Colon (tissue), 2 donors: Measurements from ENCODE around the gene NOL4L.
"Not testable (repeated sequence)": the region's sequence is repeated elsewhere in the genome, so short reads cannot be mapped to it uniquely, and the experiment has no call there.

Experiments
- FAIRE-seq: peaks from 2 replicates; lab custom pipeline; 2012; peaks lifted over from hg19 to GRCh38; lab: Jason Lieb, UNC
- donor health status: control.
- donor health status: control.

Gene NOL4L

DNA sequence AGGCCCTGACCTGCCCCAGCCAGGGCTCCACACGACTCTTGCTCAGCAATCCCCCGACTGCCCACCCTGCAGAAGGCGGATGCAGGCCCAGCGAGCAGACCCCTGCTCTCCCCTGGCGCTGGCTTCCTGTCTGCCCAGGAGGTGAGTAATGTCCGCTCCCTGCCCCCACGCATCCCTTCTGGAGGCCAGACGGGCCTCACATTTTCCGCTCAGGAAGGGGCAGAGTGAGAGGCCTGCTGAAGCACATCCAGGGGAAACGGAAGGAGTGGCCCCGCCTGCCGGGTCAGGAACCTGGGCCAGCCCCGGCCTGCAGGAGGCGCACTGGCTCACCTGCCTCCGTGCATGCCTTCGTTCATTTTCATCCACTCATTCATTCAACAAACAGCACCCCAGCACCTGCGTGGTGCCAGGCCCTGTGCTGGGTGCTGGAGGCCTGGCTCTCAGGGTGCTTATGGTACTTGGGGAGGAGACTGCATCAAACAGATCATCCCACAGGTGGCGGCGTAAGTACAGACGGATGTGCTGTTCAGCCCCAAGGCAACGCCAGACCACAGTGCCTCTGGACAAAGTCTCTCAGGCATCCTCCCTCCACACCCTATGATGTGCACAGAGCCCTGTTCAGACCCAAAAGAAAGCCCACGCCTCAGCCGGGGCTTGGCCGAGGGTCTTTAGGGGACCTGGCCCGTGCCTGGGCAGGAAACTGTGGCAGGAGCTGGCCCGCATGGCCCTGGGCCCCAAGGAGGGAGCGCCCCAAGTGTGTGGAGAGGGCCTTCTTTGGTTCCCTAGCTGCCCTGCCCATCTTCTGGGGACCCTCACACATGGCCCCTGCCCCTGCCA is 114.9 kb downstream of the NOL4L start:
- no peak for FAIRE-seq

DNA sequence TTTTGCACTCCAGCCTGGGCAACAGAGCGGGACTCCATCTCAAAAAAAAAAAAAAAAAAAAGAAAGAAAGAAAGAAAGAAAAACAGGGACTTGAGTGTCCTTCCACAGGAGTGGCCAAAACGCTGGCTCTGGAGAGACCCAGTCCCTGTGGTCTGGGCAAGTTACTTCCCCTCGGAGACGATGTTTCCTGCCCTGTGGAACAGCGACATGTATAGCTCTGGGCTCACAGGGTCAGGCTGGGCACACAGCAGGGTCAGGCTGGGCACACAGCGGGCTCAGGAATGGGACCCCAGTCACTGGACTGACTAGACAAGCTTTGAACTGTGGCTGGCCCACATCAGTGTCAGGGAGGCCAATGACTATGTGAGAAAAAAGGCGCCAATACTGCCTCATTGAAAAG is 116.3 kb downstream of the NOL4L start:
- FAIRE-seq: no peak

DNA sequence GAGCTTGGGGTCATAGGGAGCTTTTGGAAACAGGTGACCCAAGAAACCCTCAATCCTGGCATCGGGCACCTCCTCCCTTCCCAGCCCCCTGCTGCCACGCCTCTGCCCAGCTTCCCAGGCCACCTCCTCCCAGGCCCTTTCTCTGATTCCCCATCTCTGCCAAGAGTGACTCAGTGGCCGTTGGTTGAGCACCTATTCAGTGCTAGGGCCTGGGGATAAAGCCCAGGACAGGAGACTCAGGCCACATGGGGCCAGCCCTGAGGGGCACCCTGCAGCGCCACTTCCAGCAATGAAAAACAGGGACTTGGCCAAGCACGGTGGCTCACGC is 116.9 kb downstream of the NOL4L start:
- FAIRE-seq: no peak

DNA sequence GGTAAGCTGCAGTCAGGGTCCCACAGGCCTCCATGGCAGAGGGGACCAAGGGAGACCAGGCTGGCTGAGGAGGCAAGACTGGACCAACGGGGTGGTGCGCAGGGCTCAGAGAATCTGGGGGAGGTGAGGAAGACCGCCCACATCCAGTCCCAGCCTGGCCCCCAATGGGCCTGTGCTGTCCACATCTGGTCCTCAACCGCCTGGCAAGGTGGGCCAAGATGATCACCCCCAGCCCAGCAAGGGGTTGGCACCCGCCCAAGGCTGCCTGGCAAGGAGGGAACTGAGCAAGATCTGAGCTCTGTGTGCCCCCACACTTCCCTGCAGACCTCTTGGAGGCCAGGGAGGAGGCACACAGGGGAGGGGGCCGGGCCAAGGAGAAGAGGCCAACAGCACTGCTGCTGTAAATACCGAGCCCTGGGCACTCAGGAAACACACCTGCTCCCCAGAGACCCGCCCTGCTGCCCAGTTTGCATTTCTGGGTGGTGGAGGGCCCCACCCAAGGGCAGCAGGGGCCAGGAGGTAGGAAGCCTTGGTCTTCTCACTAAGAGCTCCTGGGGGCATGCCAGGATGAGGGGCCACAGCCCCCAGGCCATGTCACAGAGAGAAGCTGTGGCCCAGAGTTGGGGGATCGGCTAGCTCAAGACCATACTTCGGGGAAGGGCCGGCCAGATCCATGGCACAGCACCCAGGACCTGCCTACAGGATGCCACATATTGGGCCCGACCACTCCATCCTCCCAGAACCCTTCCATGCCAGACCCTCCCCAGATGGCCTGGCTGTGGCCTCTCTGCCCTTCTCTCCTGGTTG is 117.4 kb downstream of the NOL4L start:
- FAIRE-seq: no peak

DNA sequence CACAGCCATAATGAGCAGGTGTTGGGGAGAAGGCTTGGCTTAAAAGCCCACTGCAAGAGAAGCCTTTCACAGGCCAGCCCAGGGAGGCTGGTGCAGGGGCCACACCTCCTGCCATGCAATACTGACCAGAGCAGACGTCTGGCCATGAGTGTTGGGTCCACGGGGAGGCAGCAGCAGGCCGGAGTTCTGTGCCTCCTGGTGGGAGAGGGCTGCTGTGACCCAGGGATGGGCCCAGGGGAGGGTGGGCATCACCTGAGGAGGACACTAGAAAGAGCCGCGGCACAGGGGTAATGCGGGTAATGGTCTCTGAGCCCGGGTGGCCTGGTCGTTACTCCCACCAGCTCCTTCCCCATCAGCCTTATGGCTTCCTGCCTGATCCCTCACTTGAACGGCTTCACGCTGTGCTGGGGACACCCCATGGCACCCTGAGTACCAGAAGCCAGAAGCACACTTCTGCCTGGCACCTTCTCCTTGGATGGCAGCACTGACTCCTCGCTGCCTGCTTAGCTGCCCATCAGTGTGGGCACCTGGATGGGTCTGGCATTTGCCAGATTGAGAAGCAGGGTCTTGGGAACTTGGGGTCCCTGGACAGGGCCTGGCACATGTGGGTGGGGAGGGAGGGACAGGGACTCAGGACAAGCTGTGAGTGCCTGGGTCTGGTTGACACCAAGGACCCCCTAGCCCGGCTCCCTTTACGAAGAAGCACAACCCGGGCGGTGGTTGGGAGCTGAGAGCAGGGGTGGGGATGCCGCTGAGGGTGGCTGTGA is 118.2 kb downstream of the NOL4L start:
- FAIRE-seq: no peak

DNA sequence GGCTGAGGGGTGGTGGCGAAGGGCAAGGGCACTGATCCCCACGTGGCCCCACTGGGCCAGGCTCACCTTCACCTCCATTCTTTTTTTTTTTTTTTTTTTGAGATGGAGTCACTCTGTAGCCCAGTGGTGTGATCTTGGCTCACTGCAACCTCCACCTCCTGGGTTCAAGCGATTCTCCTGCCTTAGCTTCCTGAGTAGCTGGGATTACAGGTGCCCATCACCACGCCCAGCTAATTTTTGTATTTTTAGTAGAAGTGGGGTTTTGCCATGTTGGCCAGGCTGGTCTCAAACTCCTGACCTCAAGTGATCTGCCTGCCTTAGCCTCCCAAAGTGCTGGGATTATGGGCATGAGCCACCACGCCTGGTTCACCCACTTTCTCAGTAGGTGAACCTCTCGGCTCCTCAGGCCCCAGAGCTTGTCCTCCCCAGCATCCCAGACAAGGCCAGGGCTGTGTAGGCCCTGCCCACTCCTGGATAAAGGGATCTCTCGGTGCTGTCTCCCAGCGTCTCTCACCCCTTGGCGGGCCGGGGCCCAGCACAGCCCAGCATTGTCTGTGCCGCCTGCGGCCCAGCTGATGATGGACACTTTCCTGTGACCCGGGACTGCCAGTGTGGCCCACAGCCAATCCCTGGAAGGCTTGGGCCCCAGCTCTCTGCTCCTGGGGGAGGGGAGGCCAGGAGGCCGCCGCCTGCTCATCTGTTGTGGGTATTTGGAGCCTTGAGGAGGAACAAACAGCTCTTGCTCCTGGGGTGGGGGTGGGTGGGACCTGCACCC is 119.0 kb downstream of the NOL4L start:
- not testable (repeated sequence) for FAIRE-seq

DNA sequence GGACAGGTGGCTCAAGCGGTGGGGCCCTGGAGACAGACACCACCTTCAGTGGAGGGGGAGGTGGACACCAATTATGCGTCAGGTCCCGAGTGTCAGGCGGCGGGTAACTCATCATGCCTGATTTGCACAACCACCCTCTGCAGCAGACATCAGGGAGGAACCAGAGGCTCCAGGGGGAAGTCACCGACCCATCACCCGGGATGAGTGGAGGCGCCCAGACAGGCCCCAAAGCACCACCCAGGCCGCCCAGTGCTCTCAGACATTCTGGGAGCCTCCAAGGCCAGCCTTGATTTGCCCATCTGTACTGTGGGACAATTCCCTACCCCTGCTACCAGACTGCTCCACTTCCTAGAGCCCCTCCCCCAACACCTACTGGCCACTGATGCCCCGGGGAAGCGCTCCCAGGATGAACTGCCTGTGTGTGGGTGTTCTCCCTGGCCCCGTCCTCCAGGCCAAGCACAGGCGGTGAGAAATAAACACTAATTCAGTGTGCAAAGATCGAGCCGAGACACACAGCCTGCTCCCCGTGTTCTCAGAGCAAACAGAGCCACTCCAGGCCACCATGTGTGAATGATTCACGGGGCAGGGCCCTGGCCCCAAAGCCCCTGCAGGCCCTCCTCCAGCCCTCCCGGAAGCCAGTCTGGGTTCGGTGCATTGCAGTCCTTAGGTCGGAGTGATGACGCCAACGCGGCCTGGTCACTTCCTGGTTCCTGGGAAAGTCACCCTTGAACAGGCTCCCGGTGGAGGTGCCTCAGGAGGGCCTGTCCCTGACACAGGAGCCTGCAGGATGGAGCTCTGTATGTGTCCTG is 119.8 kb downstream of the NOL4L start:
- no peak for FAIRE-seq

DNA sequence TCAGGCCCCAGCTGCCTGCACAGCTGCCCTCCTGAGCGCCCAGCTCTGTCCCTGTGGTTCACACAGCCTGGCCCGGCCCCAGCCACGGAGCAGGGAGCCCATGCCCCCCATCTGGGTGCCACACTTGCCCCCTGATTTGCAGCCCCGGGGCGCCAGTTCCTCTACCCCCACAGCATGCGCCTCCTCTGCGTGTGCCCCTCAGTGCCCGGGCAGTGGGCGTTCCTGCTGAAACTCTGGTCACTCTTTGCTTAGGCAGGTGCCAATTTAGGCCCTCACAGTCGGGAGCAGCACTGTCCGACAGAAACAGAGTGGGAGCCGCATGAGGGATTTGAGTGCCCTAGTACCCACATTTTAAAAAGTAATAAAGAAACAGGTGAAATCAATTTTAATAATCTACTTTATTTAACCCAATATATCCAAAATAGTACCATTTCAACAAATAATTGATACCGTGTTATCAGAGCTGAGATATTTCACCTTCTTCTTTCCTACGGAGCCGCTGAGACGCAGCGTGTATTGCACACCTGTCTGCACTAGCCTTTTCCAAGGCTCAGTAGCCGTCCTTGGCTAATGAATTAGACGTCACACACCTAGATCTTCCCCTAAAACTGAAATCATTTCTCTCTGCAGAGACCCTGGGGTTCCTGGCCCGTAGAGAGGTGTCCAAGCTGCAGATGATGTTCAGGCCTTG is 120.6 kb downstream of the NOL4L start:
- FAIRE-seq: no peak

DNA sequence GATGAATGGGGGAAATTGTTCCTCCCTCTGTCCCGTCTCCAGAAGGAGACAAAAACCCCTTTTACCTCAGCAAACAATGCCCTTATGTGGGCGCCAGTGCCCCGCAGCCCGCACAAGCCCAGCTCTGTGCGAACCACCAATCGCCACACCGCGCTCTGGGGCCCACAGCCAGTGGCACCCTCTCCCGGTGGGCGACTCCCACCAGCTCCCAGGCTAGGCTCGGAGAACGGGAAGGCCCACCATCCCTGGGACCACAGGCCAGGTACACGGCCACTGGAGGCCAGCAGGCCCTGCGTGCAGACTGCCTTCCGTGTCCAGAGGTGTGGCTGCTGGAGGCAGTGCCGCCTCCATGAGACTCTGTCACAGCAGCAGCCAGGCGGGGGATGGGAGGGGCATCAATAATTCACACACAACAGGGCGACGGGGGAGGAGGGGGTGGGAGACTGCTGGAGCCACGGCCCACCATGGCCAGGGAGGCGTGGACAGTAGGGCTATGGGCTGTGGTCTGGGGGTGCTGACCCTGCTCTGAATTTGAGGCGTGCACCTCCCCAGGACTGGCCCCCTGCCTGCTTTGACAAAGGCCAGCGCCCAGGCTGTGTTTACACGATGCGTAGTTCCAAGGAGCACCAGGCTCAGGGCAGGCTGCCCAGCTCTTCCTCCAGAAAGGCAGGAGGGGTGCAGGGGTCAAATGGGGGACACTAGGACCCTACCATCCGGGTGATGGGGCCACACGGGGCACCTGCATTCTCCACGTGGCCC is 121.3 kb downstream of the NOL4L start:
- no peak for FAIRE-seq

DNA sequence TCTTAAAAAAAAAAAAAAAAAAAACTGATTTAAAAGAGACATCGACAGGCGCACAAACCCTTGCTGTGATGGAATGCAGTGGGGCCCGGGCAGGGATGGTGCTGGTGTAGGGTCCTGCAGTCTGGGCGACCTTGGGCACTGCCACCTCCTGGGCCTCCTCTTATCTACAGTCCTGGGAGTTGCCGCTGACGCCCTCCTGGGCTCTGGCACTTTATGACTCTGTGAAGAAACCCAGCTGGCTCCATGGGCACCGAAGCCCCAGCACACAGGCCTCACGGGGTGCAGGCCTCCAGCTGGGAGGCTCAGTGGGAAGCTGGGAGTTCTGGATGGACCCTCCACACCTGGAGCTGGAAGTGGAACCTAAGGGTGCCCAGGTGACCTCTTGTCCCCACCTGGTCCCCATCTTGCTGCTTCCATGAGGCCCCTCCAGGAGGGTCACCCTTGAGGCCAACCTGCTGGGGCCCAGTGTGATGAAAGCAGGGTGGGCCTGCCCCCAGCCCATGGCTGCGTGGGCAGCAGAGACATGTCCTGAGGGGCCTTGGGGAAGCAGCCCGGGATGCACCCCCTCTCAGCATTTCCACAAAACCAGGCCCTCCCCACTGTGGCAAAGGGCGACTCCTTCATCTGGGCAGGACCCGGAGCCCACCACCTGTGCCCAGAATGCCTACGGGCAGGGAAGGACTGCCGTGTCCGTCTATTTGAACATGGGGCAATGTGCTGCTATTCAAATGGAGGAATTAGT is 122.1 kb downstream of the NOL4L start:
- no peak for FAIRE-seq

DNA sequence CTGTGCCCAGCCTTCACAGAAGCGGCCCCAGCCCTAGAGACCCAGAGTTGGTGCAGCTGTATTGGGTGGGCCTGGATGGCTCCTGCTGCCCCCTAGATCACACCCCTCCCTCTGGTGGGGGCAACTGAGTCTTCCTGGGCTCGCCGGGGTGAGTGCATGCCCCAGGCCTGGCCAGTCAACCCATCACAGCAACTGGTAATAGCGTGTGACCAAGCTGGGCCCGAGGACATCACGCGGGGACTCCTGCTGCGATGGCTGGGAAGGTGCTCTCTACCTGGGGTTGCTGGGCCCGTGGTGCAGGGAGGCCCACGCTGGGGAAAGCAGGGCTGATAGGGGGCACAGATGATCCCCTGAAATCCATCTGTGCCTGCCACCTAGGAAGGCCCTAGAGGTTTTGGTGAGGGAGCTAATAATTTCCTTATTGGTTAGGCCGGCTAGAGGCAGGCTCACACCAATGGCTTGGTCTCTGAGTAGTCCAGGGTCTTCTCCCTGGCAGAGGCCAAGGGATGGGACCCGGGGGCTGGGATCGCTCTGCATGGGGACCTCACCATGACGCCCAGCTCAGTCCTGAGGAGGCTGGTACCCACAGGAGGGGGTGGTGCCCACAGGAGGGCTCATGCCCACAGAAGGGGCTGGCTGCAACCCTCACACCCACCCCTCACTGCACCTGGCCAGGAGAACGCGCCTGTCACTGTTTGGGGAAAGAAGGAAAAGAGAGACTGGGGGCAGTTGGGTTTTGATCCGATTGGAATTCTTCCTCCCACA is 123.1 kb downstream of the NOL4L start:
- FAIRE-seq: no peak

DNA sequence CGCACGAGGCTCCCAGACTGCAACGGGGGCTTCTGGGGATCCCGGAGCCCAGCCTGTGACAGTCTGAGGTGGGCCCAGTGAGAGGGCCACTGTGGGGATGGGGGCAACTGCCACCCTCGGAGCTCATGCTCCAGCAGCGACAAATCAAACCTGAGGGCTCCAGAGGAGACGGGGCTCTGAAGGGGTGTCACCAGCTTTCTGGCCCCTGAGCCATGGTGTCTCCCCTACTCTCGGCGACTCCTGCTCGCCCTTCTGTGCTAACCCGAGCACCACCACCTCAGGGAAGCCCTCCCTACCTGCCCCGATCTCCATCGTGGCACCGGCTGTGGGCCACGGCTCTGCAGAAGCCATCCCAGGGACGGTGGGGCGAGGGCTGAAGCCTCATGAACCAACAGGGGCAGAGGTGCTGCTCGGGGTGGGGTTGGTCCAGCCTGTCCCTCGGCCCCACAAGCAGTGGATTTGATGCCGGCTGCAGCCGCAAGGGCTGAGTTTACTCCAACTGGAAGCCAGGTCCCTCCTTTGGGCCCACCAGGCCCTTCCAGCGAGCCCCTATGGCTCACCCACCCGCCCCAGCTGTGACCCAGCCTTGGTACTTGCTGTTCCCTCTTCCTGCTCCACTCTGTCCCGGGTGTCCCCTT is 124.3 kb downstream of the NOL4L start:
- FAIRE-seq: no peak

DNA sequence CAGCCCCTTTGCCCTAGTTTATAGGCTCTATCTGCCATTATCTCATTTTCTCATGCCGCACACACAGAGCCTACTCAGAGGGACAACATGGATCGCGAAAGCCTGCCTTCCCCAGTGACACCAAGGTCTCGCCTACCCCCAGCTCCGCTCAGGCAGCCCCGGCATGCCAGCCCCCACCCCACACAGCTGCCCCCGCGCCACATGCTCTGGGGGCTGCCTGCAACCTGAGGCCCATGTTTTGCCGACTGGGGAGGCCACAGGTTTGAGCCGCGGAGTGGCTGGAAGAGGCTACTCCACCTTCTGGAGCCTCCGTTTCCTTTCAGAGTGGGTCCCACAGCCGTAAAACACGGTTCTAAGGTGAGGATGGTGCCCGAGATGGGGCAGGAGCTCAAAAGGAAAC is 124.9 kb downstream of the NOL4L start:
- no peak for FAIRE-seq

DNA sequence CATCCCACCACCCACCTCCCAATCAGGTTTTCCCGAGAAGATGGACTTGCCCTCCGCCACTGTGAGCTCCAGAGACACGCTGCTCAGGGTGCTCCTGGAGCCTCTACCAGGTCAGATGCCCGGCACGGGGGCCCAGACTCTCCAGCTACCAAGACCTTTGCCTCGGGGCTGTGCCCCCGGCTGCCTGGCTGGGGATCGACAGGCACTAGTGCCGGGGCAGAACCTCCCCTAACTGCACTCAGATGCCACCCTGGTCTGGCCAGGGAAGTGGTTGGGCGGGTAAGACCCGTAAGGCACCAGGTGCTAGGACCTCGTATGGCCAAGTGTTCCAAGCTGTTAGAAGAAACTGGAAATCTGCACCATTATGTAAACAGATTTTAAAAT is 126.3 kb downstream of the NOL4L start:
- FAIRE-seq: no peak

DNA sequence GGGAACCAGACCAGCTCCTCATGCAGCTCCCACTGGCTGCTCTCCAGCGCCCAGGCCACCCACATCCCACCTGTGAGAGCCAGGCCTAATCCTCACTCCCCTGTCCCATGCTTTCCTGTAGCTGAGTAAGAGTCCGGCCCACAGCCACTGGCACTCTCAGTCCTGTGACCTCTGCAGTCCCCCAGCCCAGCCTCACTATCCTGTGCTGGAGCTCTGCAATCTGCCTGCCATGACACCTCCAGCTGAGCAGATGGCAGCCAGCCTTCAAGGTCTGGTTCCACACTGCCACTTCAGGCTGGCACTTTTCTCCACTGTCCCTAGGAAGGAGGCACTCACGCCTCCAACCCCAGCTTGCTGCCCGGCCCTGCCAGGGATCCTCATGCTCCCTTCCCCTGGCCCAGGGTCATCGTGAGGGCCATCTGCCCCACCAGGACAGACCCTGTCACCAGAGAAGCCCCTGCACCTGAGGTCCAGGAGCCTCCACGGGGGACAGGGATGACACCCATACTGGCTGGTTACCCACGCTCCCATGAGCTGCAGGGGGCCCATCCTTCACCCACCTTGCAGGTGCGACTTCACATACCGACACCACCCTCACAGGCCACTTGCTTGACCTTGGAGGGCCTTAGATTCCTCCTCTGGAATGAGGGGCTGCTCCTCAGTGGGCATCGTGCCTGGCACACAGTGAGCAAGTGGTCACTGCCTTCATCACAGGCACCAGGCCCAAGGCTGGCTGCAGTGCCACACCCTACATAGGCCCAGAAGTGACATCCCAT is 126.9 kb downstream of the NOL4L start:
- FAIRE-seq: no peak

DNA sequence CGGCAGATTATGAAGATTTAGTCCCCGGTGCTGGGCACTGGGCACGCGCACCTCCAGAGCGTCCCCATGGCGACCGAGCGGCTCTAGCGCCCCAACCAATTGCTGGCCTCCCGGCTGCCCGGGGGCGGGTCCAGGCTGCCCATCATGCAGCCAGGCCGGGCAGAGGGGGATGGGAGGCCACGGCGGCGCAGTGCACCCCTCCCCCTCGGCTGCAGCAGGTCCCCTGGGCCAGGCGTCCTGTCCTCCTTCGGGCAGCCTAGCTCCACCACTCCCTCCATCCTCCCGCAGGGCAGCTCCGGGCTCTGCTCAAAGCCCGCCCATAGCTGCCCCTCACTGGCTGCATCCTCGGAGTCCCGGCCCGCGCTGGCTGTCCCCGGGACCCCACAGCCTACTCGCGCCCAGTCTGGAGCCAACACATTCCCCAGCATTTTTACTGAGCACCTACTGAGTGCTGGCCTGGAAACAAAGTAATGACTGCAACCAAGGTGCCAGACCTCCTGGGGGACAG is 127.6 kb downstream of the NOL4L start:
- FAIRE-seq: no peak
